Measurements from ENCODE around the gene KPNA5. TPM values are rescaled to one million over a fixed set of nuclear protein-coding genes. Genes with fewer than 3 reads are reported as not detected.
"Not testable (repeated sequence)": the region's sequence is repeated elsewhere in the genome, so short reads cannot be mapped to it uniquely, and the experiment has no call there.

KPNA5 gene
- polyA plus RNA-seq, 1 experiment = 8.4 TPM

DNA sequence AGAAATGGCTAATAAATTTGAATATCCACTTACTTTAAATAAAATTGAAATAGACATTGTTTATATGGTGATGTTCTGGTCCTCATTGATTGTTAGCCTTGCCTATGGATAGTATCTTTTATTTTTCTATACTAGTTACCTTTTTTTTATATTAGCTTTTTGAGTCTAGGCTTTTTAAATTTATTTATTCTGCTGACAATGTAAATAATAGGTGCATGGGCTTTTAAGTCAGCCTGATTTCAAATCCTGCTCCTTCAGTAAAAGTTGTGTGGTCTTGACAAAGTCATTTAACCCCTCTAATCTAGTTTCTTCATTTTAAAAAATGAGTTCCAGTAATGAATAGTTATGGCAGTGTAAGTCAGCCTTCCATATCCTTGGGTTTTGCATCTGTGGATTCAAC lies 45.9 kb downstream of the KPNA5 start:
- DNase-seq (ENCODE audit: low read depth, low spot score) = no peak
- POLR2A ChIA-PET = no interaction called here
- TF ChIP-seq, protein P1, sequence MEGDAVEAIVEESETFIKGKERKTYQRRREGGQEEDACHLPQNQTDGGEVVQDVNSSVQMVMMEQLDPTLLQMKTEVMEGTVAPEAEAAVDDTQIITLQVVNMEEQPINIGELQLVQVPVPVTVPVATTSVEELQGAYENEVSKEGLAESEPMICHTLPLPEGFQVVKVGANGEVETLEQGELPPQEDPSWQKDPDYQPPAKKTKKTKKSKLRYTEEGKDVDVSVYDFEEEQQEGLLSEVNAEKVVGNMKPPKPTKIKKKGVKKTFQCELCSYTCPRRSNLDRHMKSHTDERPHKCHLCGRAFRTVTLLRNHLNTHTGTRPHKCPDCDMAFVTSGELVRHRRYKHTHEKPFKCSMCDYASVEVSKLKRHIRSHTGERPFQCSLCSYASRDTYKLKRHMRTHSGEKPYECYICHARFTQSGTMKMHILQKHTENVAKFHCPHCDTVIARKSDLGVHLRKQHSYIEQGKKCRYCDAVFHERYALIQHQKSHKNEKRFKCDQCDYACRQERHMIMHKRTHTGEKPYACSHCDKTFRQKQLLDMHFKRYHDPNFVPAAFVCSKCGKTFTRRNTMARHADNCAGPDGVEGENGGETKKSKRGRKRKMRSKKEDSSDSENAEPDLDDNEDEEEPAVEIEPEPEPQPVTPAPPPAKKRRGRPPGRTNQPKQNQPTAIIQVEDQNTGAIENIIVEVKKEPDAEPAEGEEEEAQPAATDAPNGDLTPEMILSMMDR (IDR thresholded peaks at IDR 0.05; ENCODE audit: low read depth, low read length) = no peak
- H3K27me3 ChIP-seq (ENCODE audit: control insufficient read depth, insufficient read depth, low read length) = no peaks in the 10 kb centered on the region
- CTCF ChIA-PET = no interaction called here
- no peak overlapping the region for H3K27ac ChIP-seq (ENCODE audit: low read depth, low read length)
- H3K9me3 ChIP-seq (ENCODE audit: control insufficient read depth, insufficient read depth, low read length) = no peaks in the 10 kb centered on the region
- H3K4me3 ChIP-seq (ENCODE audit: low read depth, low read length) = no peak overlapping the region

DNA sequence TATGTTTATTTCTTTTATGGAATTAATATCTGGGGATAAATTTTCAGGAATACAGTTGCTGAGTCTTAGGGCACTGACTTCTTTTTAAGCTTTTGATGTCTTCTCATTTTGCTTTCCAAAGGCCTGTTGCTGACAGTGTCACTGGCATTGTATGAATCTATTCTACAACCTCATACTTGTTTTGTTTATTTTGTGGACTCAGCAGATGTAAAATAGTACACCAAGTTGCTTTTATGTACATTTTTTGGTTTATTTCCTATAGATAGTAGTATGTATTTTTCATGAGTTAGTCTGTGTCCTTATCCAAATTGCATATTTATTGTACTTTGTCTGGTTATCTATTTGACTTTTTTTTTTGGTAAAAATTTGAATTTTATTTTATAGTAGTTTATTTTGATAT lies 49.5 kb downstream of the KPNA5 start:
- H3K4me3 ChIP-seq (ENCODE audit: low read depth, low read length) = no peak overlapping the region
- TF ChIP-seq, protein P1 (IDR thresholded peaks at IDR 0.05; ENCODE audit: low read depth, low read length) = no peak
- POLR2A ChIA-PET = no interaction called here
- CTCF ChIA-PET = no interaction called here
- H3K27me3 ChIP-seq (ENCODE audit: control insufficient read depth, insufficient read depth, low read length) = no peaks in the 10 kb centered on the region
- H3K27ac ChIP-seq (ENCODE audit: low read depth, low read length) = no peak overlapping the region
- DNase-seq (ENCODE audit: low read depth, low spot score) = no peak
- no peaks in the 10 kb centered on the region for H3K9me3 ChIP-seq (ENCODE audit: control insufficient read depth, insufficient read depth, low read length)

DNA sequence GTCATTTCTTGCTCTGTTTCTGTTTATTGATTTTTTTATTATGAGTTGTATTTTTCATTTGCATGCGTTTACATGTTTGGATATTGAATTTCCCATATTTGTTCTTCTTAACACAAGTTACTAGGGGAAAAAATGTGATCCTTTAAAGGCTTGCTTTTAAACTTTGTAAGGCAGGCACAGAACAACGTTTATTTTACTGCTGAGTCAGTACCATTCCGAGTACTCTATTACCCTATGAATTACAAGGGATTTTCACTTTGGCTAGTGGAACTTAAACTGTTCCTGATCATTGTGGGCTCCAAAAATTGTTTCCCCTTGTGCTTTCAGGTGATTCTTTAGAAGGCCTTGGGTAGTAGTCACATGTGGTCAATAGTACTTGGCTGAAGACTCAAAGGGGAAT lies 56.0 kb downstream of the KPNA5 start:
- ChIA-PET CTCF (no interaction called here), POLR2A (no interaction called here)
- TF ChIP-seq, protein P1 (IDR thresholded peaks at IDR 0.05; ENCODE audit: low read depth, low read length) = no peak
- no peak overlapping the region for H3K27ac ChIP-seq (ENCODE audit: low read depth, low read length)
- H3K4me3 ChIP-seq (ENCODE audit: low read depth, low read length) = no peak overlapping the region
- DNase-seq (ENCODE audit: low read depth, low spot score) = no peak
- no peaks in the 10 kb centered on the region for H3K9me3 ChIP-seq (ENCODE audit: control insufficient read depth, insufficient read depth, low read length)
- H3K27me3 ChIP-seq (ENCODE audit: control insufficient read depth, insufficient read depth, low read length) = no peaks in the 10 kb centered on the region

DNA sequence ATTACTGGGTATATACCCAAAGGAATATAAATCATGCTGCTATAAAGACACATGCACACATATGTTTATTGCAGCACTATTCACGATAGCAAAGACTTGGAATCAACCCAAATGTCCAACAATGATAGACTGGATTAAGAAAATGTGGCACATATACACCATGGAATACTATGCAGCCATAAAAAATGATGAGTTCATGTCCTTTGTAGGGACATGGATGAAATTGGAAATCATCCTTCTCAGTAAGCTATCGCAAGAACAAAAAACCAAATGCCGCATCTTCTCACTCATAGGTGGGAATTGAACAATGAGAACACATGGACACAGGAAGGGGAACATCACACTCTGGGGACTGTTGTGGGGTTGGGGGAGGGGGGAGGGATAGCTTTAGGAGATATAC lies 59.5 kb downstream of the KPNA5 start:
- H3K27me3 ChIP-seq (ENCODE audit: control insufficient read depth, insufficient read depth, low read length); H3K9me3 ChIP-seq (ENCODE audit: control insufficient read depth, insufficient read depth, low read length); H3K27ac ChIP-seq (ENCODE audit: low read depth, low read length); H3K4me3 ChIP-seq (ENCODE audit: low read depth, low read length); POLR2A ChIA-PET; CTCF ChIA-PET; DNase-seq (ENCODE audit: low read depth, low spot score): not testable (repeated sequence)

DNA sequence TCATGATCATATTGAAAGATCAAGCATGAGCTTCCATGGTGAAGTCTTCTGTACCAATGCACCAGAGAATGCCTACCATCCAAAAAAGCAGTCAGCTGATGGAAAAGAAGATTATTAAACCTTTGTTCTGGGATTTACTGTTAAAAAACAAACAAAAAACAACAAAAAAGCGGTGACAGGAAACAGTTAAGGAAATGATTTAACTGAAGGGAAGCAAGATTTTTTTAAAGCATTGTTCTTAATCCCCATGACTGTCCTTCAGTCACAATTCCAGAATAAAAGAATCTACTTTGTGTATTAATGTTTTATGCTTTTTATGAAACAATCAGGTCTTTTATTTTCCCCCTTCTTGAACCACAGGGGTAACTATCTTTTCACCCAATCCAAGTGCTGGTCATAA lies 60.6 kb downstream of the KPNA5 start:
- Histone ChIP-seq H3K27me3 (ENCODE audit: control insufficient read depth, insufficient read depth, low read length) (no peaks in the 10 kb centered on the region), H3K9me3 (ENCODE audit: control insufficient read depth, insufficient read depth, low read length) (no peaks in the 10 kb centered on the region), H3K4me3 (ENCODE audit: low read depth, low read length) (no peak overlapping the region), H3K27ac (ENCODE audit: low read depth, low read length) (no peak overlapping the region)
- DNase-seq (ENCODE audit: low read depth, low spot score) = no peak
- CTCF ChIA-PET = no interaction called here
- POLR2A ChIA-PET = no interaction called here
- TF ChIP-seq, protein P1 (IDR thresholded peaks at IDR 0.05; ENCODE audit: low read depth, low read length) = no peak

DNA sequence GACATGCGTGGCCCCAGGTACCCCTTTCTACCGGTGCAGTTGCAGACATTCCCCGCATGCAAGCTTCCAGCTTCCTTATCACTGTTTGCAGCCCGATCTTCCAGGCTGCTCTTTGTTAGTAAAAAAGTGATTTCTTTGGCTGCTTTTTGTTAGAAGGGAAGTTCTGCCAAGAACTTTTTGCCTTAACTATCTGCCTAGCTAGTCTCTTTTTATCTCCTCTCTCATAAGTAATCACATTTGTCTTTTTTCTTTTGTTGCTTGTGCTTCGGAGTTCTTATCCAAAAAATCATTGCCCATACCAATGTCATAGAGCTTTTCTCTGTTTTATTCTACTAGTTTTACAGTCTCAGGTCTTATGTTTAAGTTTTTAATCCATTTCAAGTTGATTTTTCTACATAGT lies 64.2 kb downstream of the KPNA5 start:
- H3K9me3 ChIP-seq (ENCODE audit: control insufficient read depth, insufficient read depth, low read length) = no peaks in the 10 kb centered on the region
- no peak for DNase-seq (ENCODE audit: low read depth, low spot score)
- H3K4me3 ChIP-seq (ENCODE audit: low read depth, low read length) = no peak overlapping the region
- POLR2A ChIA-PET = no interaction called here
- TF ChIP-seq, protein P1 (IDR thresholded peaks at IDR 0.05; ENCODE audit: low read depth, low read length) = no peak
- CTCF ChIA-PET = no interaction called here
- no peaks in the 10 kb centered on the region for H3K27me3 ChIP-seq (ENCODE audit: control insufficient read depth, insufficient read depth, low read length)
- H3K27ac ChIP-seq (ENCODE audit: low read depth, low read length) = no peak overlapping the region

All from AG04450 (cell line).